Chondrocyte (in vitro differentiated cells): ENCODE measurements around the gene NEUROG2. TPM values are rescaled to one million over a fixed set of nuclear protein-coding genes. Genes with fewer than 3 reads are reported as not detected.
"Not testable (repeated sequence)": the region's sequence is repeated elsewhere in the genome, so short reads cannot be mapped to it uniquely, and the experiment has no call there.

Experiments used
- DNase-seq: peaks from one replicate; pipeline ENCODE4 v3.0.0; 2021; ENCODE audit warnings: mixed read lengths, low spot score
- H3K27ac Mint-ChIP-seq: one replicate; pipeline ENCODE4 v1.8.0; 2021; ENCODE audit warnings: mild to moderate bottlenecking, moderate library complexity, mixed read lengths; ENCODE audit not compliant: unreplicated experiment
- H3K27me3 Mint-ChIP-seq: 2 replicates; pipeline ENCODE4 v1.8.0; 2021; ENCODE audit warnings: low read depth, mixed read lengths
- H3K36me3 Mint-ChIP-seq: 2 replicates; pipeline ENCODE4 v1.8.0; 2021; ENCODE audit warnings: low read depth, mixed read lengths
- H3K4me1 Mint-ChIP-seq: 2 replicates; pipeline ENCODE4 v1.8.0; 2021; ENCODE audit warnings: low read depth, mild to moderate bottlenecking, mixed read lengths
- H3K4me3 Mint-ChIP-seq: one replicate; pipeline ENCODE4 v1.8.0; 2021; ENCODE audit warnings: mild to moderate bottlenecking, moderate library complexity, mixed read lengths; ENCODE audit not compliant: unreplicated experiment
- H3K9me3 Mint-ChIP-seq: 2 replicates; pipeline ENCODE4 v1.8.0; 2021; ENCODE audit warnings: low read depth, mixed read lengths
- CTCF ChIP-seq: fragments of 200-600 bp; sonication (generic); IDR thresholded peaks from 2 replicates; pipeline ENCODE4 v1.5.0; 2021; ENCODE audit warnings: antibody characterized with exemption, mild to moderate bottlenecking, moderate library complexity
- total RNA-seq: library from RNA; stranded (reverse); gene quantifications from 3 replicates; pipeline ENCODE4 v1.2.1, GENCODE V29; 2021

The NEUROG2 gene
- total RNA-seq, 1 donor from 2014 or later = not detected

DNA sequence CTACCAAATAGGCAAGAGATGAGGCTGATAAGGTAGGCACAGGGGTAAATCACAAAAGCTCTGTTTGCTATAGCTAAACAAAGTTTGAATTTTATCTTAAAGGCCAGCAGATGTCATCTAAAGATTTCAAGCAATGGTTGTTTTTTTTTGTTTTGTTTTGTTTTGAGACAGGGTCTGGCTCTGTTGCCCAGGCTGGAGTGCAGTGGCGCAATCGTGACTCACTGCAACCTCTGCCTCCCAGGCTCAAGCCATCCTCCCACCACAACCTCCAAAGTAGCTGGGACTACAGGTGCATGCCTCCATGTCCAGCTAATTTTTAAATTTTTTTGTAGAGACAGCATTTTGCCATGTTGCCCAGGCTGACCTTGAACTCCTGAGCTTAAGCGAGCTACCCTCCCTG, 43.1 kb upstream of the NEUROG2 start:
- no peak for TF ChIP-seq CTCF
- Mint-ChIP-seq H3K4me1 (no peaks in the 10 kb centered on the region), H3K9me3 (no peaks in the 10 kb centered on the region), H3K4me3 (no peak overlapping the region), H3K27me3 (no peaks in the 10 kb centered on the region), H3K27ac (no peak overlapping the region), H3K36me3 (peaks cover 1% of the 10 kb centered on the region)
- no peak for DNase-seq

- Mint-ChIP-seq H3K4me1 (peaks cover 3% of the 10 kb centered on the region), H3K9me3 (no peaks in the 10 kb centered on the region), H3K4me3 (no peak overlapping the region), H3K27me3 (no peaks in the 10 kb centered on the region), H3K36me3 (peaks cover 1% of the 10 kb centered on the region), H3K27ac (no peak overlapping the region)
- no peak for DNase-seq
- TF ChIP-seq CTCF = no peak
Measured at GRCh38 chr4:112557676-112558411, 41.9 kb upstream of the NEUROG2 start.

DNA sequence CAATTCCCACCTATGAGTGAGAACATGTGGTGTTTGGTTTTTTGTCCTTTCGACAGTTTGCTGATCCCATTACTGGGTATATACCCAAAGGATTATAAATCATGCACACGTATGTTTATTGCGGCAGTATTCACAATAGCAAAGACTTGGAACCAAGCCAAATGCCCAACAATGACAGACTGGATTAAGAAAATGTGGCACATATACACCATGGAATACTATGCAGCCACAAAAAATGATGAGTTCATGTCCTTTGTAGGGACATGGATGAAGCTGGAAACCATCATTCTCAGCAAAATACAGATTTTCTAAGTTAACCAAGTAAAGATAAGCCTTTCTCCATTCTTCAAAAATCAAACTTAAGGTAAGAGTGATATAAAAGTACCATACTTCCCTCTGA, 38.3 kb upstream of the NEUROG2 start:
- not testable (repeated sequence) for H3K36me3 Mint-ChIP-seq

DNA sequence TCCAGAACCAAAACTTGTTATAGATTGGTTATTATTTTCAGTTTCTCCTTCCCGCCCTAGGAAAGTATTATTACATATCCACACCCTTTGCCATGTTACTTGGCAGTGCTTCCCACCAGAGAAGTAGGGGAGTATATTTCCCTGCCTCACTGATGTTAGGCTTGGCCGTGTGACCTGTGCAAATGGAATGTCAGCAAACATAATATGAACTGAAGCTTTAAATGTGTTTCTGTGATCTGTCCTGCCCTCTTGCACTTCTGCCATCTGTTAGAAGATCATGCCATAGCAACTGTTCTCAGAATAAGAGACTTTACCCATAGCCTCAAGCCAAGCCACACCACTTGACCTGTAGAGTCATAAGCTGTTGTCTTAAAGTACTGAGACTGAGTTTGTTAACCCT, 36.7 kb upstream of the NEUROG2 start:
- Mint-ChIP-seq H3K4me3 (no peak overlapping the region), H3K27ac (no peak overlapping the region), H3K27me3 (no peaks in the 10 kb centered on the region), H3K4me1 (peaks cover 8% of the 10 kb centered on the region), H3K9me3 (no peaks in the 10 kb centered on the region), H3K36me3 (no peaks in the 10 kb centered on the region)
- no peak for TF ChIP-seq CTCF
- DNase-seq = no peak

More for the DNA sequence above, 38.3 kb upstream of the NEUROG2 start:
- not testable (repeated sequence) for H3K4me3 Mint-ChIP-seq, H3K4me1 Mint-ChIP-seq, H3K27me3 Mint-ChIP-seq, H3K9me3 Mint-ChIP-seq, H3K27ac Mint-ChIP-seq, DNase-seq

DNA sequence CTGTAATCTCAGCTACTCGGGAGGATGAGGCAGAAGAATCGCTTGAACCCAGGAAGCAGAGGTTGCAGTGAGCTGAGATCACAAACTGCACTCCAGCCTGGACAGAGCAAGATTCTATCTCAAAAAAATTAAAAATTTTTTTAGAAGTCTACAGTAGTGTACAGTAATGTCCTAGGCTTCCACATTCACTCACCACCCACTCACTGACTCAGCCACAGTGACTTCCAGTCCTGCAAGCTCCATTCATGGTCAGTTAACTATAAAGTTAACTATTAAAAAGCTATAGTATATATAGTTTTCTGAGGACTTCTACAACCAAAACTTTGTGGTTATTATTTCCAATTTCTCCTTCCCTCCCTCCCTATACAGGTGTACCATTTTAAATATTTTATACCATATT, 34.7 kb upstream of the NEUROG2 start:
- Mint-ChIP-seq H3K27ac (no peak overlapping the region), H3K27me3 (no peaks in the 10 kb centered on the region)
- DNase-seq = no peak

More for the DNA sequence above, 34.7 kb upstream of the NEUROG2 start:
- peaks cover 8% of the 10 kb centered on the region for H3K4me1 Mint-ChIP-seq
- TF ChIP-seq CTCF = no peak
- H3K36me3 Mint-ChIP-seq = no peaks in the 10 kb centered on the region
- H3K9me3 Mint-ChIP-seq = no peaks in the 10 kb centered on the region
- no peak overlapping the region for H3K4me3 Mint-ChIP-seq
